CD14-positive monocyte (primary cell): ENCODE data around the gene COPB2. TPM values are rescaled to one million over a fixed set of nuclear protein-coding genes. Genes with fewer than 3 reads are reported as not detected.
"Not testable (repeated sequence)": the region's sequence is repeated elsewhere in the genome, so short reads cannot be mapped to it uniquely, and the experiment has no call there.

ENCODE experiments used
- DNase-seq, 3 donors: peaks; one replicate each; pipeline ENCODE4 v3.0.0-alpha.2; 2011 to 2022
- H2AFZ ChIP-seq: 2 replicates; pipeline ENCODE4 v1.6.0; 2012; ENCODE audit warnings: mild to moderate bottlenecking, low read depth, low read length, inconsistent platforms; ENCODE audit not compliant: insufficient read depth, poor library complexity, severe bottlenecking
- H3K27ac ChIP-seq, 2 donors: 1 replicate in 1 of 2; 2 replicates in 1 of 2; pipeline ENCODE4 v1.5.1; 2012 to 2013; ENCODE audit warnings: low read length in 2 of 2, control low read depth in 1 of 2, inconsistent platforms in 1 of 2, low read depth in 1 of 2, mild to moderate bottlenecking in 1 of 2
- H3K27me3 ChIP-seq, 2 donors: one replicate each; pipeline versions ENCODE4 v1.6.0 to v1.6.1; 2011 to 2013; ENCODE audit warnings: low read length in 2 of 2; ENCODE audit not compliant: control insufficient read depth in 2 of 2, insufficient read depth in 2 of 2
- H3K36me3 ChIP-seq, 2 donors: replicated peaks in 1 of 2; 1 replicate in 1 of 2; 2 replicates in 1 of 2; pipeline versions ENCODE4 v1.5.1 to v1.6.1; 2012 to 2013; ENCODE audit warnings: low read length in 2 of 2, control low read depth in 1 of 2, inconsistent platforms in 1 of 2, mild to moderate bottlenecking in 1 of 2; ENCODE audit not compliant: insufficient read depth in 2 of 2, control insufficient read depth in 1 of 2
- H3K4me1 ChIP-seq, 2 donors: 1 replicate in 1 of 2; 2 replicates in 1 of 2; pipeline versions ENCODE4 v1.5.1 to v1.6.1; 2012 to 2013; ENCODE audit warnings: low read length in 2 of 2, control low read depth in 1 of 2, inconsistent platforms in 1 of 2, mild to moderate bottlenecking in 1 of 2, moderate library complexity in 1 of 2; ENCODE audit not compliant: insufficient read depth in 2 of 2, control insufficient read depth in 1 of 2
- H3K4me2 ChIP-seq: replicated peaks from 2 replicates; pipeline ENCODE3; 2012; ENCODE audit warnings: low read length, moderate library complexity, mild to moderate bottlenecking; ENCODE audit not compliant: poor library complexity, severe bottlenecking; ENCODE audit errors: extremely low read depth
- H3K4me3 ChIP-seq, 3 experiments: fragments of 200-600 bp in 1 of 3; sonication (generic) in 1 of 3; replicated peaks in 1 of 3; 1 replicate in 2 of 3; 2 replicates in 1 of 3; pipeline ENCODE4 v1.5.1; 2011 to 2013; ENCODE audit warnings: low read length in 3 of 3, mild to moderate bottlenecking in 3 of 3, control low read depth in 2 of 3, low read depth in 2 of 3, inconsistent platforms in 1 of 3, moderate library complexity in 1 of 3
- H3K79me2 ChIP-seq: 2 replicates; pipeline ENCODE4 v1.6.0; 2012; ENCODE audit warnings: mild to moderate bottlenecking, control low read depth, inconsistent platforms, low read length, moderate library complexity; ENCODE audit not compliant: insufficient read depth
- H3K9ac ChIP-seq: 2 replicates; pipeline ENCODE4 v1.6.0; 2017; ENCODE audit warnings: low read length, mild to moderate bottlenecking; ENCODE audit not compliant: insufficient read depth, poor library complexity, severe bottlenecking
- H3K9me3 ChIP-seq, 2 donors: replicated peaks in 1 of 2; 1 replicate in 1 of 2; 2 replicates in 1 of 2; pipeline versions ENCODE4 v1.5.1 to v1.6.1; 2012 to 2013; ENCODE audit warnings: low read length in 2 of 2, control low read depth in 1 of 2; ENCODE audit not compliant: control insufficient read depth in 1 of 2, insufficient read depth in 1 of 2
- H4K20me1 ChIP-seq: 2 replicates; pipeline ENCODE4 v1.6.0; 2012; ENCODE audit warnings: mild to moderate bottlenecking, low read length, control low read depth, moderate library complexity; ENCODE audit not compliant: insufficient read depth
- H3K27ac Mint-ChIP-seq, 7 donors: one replicate each; pipeline ENCODE4 v1.8.0; 2020; ENCODE audit warnings: mild to moderate bottlenecking in 7 of 7, mixed read lengths in 7 of 7, moderate library complexity in 6 of 7, inconsistent platforms in 2 of 7
- H3K27me3 Mint-ChIP-seq, 3 donors: one replicate each; pipeline ENCODE4 v1.8.0; 2021 to 2022; ENCODE audit warnings: low read depth in 3 of 3, mild to moderate bottlenecking in 3 of 3, mixed read lengths in 3 of 3, moderate library complexity in 3 of 3, inconsistent platforms in 1 of 3
- H3K36me3 Mint-ChIP-seq, 2 donors: one replicate each; pipeline ENCODE4 v1.8.0; 2020; ENCODE audit warnings: mixed read lengths in 2 of 2, inconsistent platforms in 1 of 2, mild to moderate bottlenecking in 1 of 2
- H3K4me1 Mint-ChIP-seq: one replicate; pipeline ENCODE4 v1.8.0; 2020; ENCODE audit warnings: mild to moderate bottlenecking, mixed read lengths
- H3K4me3 Mint-ChIP-seq, 2 donors: one replicate each; pipeline ENCODE4 v1.8.0; 2020; ENCODE audit warnings: mild to moderate bottlenecking in 2 of 2, mixed read lengths in 2 of 2, moderate library complexity in 1 of 2
- H3K9me3 Mint-ChIP-seq, 7 donors: one replicate each; pipeline ENCODE4 v1.8.0; 2020 to 2022; ENCODE audit warnings: mixed read lengths in 7 of 7, mild to moderate bottlenecking in 6 of 7, moderate library complexity in 6 of 7, inconsistent platforms in 2 of 7
- WGBS: methylation state at CpG from one replicate; pipeline ENCODE4 v1.1.5; 2013; ENCODE audit warnings: missing lambda C conversion rate; ENCODE audit not compliant: insufficient coverage; 5-methylcytosine and 5-hydroxymethylcytosine counted together
- intact Hi-C, 2 donors: fragments of 100-400 bp; cut with micrococcal nuclease; formaldehyde crosslinking; loops; one replicate each; pipeline versions ENCODE4 v1.15.0 to v1.15.1; 2023
- polyA plus RNA-seq, 3 donors: library from polyadenylated mRNA; depleted of rRNA in 1 of 3; unstranded in 2 of 3; stranded (reverse) in 1 of 3; fragments of 300-500 nt in 2 of 3; fragments of >200 nt in 1 of 3; fragmentation: Illumina TruSeq in 2 of 3; gene quantifications; 1 replicate in 2 of 3; 2 replicates in 1 of 3; pipeline ENCODE4 v1.2.3, GENCODE V29; 2012 to 2021
- TF ChIP-seq, protein P1 (sequence below): fragments of 200-600 bp; IDR thresholded peaks from one replicate; pipeline ENCODE4 v1.8.0; 2022; ENCODE audit warnings: antibody characterized with exemption, mild to moderate bottlenecking

Gene COPB2
- polyA plus RNA-seq, 3 donors: 22.6 to 95.6 (median 76.9) TPM

DNA sequence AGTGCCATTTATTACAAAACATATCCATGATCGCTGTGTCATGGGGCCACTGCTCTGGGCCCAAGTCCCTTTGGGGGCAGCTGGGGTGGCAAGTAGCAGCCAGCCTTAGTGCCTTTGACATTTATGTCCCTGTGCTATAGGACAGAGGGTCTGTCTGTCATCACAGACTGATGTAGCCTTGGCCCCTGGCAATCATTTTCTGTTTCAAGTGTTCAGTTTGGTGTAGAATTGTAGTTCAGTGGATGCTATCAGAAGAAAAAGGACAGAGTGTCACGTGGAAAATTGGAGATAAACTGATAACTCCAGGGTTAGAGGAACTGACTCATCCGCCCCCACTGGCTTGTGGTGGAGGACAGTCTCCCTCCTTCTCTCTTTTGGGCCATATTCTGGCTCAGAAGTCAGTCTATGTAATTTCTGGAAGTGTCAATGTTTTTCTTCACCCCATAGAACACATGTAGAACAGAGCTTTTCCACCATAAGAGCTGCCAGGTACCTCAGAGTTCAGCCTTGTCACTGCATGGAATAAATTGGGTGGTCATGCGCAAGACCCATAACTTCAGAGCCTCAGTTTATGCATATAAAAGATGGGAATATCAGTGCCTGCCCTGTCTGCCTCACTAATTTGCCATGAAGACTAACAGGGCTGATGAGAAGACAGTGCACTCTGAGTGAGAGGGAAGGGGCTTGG lies 50.1 kb downstream of the COPB2 start:
- Mint-ChIP-seq H3K36me3 (peaks cover 0 to 3% of the 10 kb centered on the region in 2 donors), H3K4me1 (peaks cover 2% of the 10 kb centered on the region), H3K4me3 (no peak overlapping the region), H3K27ac (peak overlapping the region in 1 of 7 donors; percentile 3), H3K27me3 (no peaks in the 10 kb centered on the region), H3K9me3 (peaks cover 0 to 5% (median 2%) of the 10 kb centered on the region in 7 donors)
- H3K9ac ChIP-seq: no peak overlapping the region
- 20% methylated on average over 2 of the region's 4 CpGs for WGBS
- peaks cover 0 to 2% of the 10 kb centered on the region in 2 donors for H3K27me3 ChIP-seq
- intact Hi-C loops: no loop called here
- DNase-seq: no peak
- no peaks in the 10 kb centered on the region for H3K36me3 ChIP-seq
- no peak overlapping the region for H3K4me3 ChIP-seq
- peaks cover 2 to 6% of the 10 kb centered on the region in 2 donors for H3K4me1 ChIP-seq
- TF ChIP-seq, protein P1, sequence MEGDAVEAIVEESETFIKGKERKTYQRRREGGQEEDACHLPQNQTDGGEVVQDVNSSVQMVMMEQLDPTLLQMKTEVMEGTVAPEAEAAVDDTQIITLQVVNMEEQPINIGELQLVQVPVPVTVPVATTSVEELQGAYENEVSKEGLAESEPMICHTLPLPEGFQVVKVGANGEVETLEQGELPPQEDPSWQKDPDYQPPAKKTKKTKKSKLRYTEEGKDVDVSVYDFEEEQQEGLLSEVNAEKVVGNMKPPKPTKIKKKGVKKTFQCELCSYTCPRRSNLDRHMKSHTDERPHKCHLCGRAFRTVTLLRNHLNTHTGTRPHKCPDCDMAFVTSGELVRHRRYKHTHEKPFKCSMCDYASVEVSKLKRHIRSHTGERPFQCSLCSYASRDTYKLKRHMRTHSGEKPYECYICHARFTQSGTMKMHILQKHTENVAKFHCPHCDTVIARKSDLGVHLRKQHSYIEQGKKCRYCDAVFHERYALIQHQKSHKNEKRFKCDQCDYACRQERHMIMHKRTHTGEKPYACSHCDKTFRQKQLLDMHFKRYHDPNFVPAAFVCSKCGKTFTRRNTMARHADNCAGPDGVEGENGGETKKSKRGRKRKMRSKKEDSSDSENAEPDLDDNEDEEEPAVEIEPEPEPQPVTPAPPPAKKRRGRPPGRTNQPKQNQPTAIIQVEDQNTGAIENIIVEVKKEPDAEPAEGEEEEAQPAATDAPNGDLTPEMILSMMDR: no peak
- H2AFZ ChIP-seq: no peak overlapping the region
- no peak overlapping the region for H3K27ac ChIP-seq
- no peaks in the 10 kb centered on the region for H4K20me1 ChIP-seq
- peaks cover 6% of the 10 kb centered on the region for H3K79me2 ChIP-seq
- no peaks in the 10 kb centered on the region for H3K9me3 ChIP-seq
- H3K4me2 ChIP-seq: no peak overlapping the region

DNA sequence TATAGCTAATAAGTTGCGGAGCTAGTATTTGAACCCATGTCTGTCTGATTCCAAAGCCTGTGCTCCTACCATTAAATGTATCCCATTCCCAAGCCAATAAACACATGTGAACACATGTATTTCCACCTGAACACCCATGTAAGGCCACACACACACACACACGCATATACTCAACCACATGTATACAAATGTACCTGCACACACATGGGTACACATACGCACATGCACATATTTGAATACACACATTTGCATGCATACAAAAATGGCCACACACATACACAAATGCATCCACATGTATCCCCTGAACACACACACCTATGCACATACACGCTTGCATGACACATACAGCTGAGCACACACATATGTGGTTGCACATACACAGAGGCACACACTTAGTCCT lies 51.0 kb downstream of the COPB2 start:
- Histone ChIP-seq H3K4me1 (peaks cover 0 to under 1% of the 10 kb centered on the region in 2 donors), H3K4me3 (no peak overlapping the region), H3K4me2 (no peak overlapping the region), H3K9ac (no peak overlapping the region), H3K79me2 (no peaks in the 10 kb centered on the region), H4K20me1 (no peaks in the 10 kb centered on the region), H3K27ac (no peak overlapping the region), H3K27me3 (peaks cover 0 to 2% of the 10 kb centered on the region in 2 donors), H2AFZ (no peak overlapping the region), H3K36me3 (no peaks in the 10 kb centered on the region), H3K9me3 (no peaks in the 10 kb centered on the region)
- 95% methylated on average over 3 of the region's 4 CpGs for WGBS
- Mint-ChIP-seq H3K36me3 (peaks cover 0 to 3% of the 10 kb centered on the region in 2 donors), H3K4me1 (no peaks in the 10 kb centered on the region), H3K27me3 (peaks cover 0 to 4% (median 0%) of the 10 kb centered on the region in 3 donors), H3K4me3 (no peak overlapping the region), H3K27ac (no peak overlapping the region), H3K9me3 (peaks cover 0 to 3% (median 0%) of the 10 kb centered on the region in 7 donors)
- intact Hi-C loops: no loop called here
- TF ChIP-seq, protein P1: no peak
- DNase-seq: no peak

DNA sequence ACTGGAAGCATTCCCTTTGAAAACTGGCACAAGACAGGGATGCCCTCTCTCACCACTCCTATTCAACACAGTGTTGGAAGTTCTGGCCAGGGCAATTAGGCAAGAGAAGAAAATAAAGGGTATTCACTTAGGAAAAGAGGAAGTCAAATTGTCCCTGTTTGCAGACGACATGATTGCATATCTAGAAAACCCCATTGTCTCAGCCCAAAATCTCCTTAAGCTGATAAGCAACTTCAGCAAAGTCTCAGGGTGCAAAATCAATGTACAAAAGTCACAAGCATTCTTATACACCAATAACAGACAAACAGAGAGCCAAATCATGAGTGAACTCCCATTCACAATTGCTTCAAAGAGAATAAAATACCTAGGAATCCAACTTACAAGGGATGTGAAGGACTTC lies 54.8 kb downstream of the COPB2 start:
- H3K36me3 Mint-ChIP-seq, H3K27ac ChIP-seq, H3K79me2 ChIP-seq, H3K9me3 Mint-ChIP-seq, H3K9me3 ChIP-seq, H3K36me3 ChIP-seq, H3K27me3 ChIP-seq, H3K27ac Mint-ChIP-seq, intact Hi-C loops, H2AFZ ChIP-seq, H3K4me1 ChIP-seq, H3K9ac ChIP-seq, H3K4me3 Mint-ChIP-seq, H3K4me1 Mint-ChIP-seq, H3K4me2 ChIP-seq, H3K4me3 ChIP-seq, H4K20me1 ChIP-seq, DNase-seq: not testable (repeated sequence)
- no CpG with 5 or more reads among the region's 1 CpG for WGBS
- peaks cover 0 to 13% (median 6%) of the 10 kb centered on the region in 3 donors for H3K27me3 Mint-ChIP-seq
